Measurements from ENCODE around the gene PUS10.

Gene PUS10

GRCh38 chr2:60974652-60975051 is 43.4 kb downstream of the PUS10 start:
- no peak for DNase-seq (ENCODE audit: low read depth)
- H3K4me3 ChIP-seq (ENCODE audit: low read depth, low read length), result no peak overlapping the region
- TF ChIP-seq MAX (IDR thresholded peaks at IDR 0.05; ENCODE audit: low read depth, low read length), result no peak
- TF ChIP-seq POLR2A (IDR thresholded peaks at IDR 0.05; ENCODE audit: extremely low read depth, insufficient read length), result no peak
- TF ChIP-seq MYC (IDR thresholded peaks at IDR 0.05; ENCODE audit: low read depth, low read length), result no peak
- TF ChIP-seq CTCF (IDR thresholded peaks at IDR 0.05; ENCODE audit: low read depth, low read length), result no peak

DNA sequence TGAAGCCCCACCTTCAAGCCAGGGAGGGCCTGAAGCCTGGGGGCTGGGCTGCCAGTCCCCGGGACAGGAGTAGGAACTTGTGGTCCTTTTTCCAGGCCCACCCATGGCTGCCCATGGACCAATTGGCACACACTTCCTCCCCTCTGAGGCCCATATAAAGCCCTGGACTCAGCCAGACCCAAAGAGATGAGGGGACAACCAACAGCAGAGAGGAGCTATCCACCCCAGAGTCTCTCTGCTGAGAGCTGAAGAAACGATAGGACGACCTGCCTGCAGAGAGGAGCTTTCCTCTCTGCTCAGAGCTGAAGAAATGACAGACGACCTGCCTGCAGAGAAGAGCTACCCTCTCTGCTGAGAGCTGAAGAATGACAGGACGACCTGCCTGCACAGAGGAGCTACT is 44.4 kb downstream of the PUS10 start:
- no peak overlapping the region for H3K4me3 ChIP-seq (ENCODE audit: low read depth, low read length)
- TF ChIP-seq MAX (IDR thresholded peaks at IDR 0.05; ENCODE audit: low read depth, low read length) (no peak), CTCF (IDR thresholded peaks at IDR 0.05; ENCODE audit: low read depth, low read length) (no peak), POLR2A (IDR thresholded peaks at IDR 0.05; ENCODE audit: extremely low read depth, insufficient read length) (no peak), MYC (IDR thresholded peaks at IDR 0.05; ENCODE audit: low read depth, low read length) (no peak)
- no peak for DNase-seq (ENCODE audit: low read depth)

GRCh38 chr2:60972889-60973656 is 45.0 kb downstream of the PUS10 start:
- H3K4me3 ChIP-seq (ENCODE audit: low read depth, low read length), result no peak overlapping the region
- DNase-seq (ENCODE audit: low read depth), result no peak
- no peak for TF ChIP-seq MAX (IDR thresholded peaks at IDR 0.05; ENCODE audit: low read depth, low read length)
- no peak for TF ChIP-seq MYC (IDR thresholded peaks at IDR 0.05; ENCODE audit: low read depth, low read length)
- TF ChIP-seq POLR2A (IDR thresholded peaks at IDR 0.05; ENCODE audit: extremely low read depth, insufficient read length), result no peak
- TF ChIP-seq CTCF (IDR thresholded peaks at IDR 0.05; ENCODE audit: low read depth, low read length), result no peak

DNA sequence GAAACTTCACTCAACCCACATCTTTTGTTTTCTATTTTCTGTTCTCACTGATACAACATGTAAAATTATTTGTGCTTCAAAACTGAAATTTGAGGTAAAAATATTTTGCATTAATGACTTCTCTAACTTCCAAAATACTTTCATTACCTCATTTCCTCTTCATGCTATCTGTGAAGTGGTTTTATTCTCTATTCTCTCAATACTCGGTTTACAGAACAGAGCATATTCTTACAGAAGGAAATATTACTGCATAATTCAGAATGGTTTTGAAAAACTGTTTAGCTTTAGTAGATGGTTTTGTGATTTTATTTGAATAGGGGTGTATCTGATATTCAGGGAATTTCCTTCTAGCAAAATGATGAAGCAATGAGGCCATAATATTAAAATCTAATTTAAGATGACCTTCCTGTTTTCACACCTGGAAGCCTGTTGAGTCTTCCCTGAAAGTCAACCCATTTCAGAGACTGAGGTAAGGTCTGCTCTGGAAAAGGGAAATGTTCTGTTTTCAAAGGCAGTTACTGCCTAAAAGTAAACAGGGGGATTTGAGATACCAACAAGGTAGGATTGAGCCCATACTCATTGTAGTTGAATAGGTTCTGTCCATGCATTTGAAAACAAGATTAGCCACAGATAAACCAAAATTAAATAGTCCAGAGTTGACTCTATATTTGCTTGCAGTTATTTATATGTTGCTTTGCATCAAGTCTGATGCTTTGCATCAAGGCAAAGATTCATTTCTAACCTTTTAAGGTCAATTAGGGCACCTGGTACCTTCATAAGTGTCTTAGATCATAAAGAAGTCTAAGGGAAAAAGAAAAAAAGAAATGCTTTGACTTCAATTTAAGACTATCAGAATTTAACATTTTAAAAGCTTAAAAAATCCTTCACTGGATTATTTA is 51.3 kb downstream of the PUS10 start:
- TF ChIP-seq CTCF (IDR thresholded peaks at IDR 0.05; ENCODE audit: low read depth, low read length) (no peak), POLR2A (IDR thresholded peaks at IDR 0.05; ENCODE audit: extremely low read depth, insufficient read length) (no peak), MYC (IDR thresholded peaks at IDR 0.05; ENCODE audit: low read depth, low read length) (no peak), MAX (IDR thresholded peaks at IDR 0.05; ENCODE audit: low read depth, low read length) (no peak)
- H3K4me3 ChIP-seq (ENCODE audit: low read depth, low read length), result no peak overlapping the region
- DNase-seq (ENCODE audit: low read depth), result no peak

GRCh38 chr2:60965499-60965785 is 52.6 kb downstream of the PUS10 start:
- DNase-seq (ENCODE audit: low read depth), result no peak
- TF ChIP-seq CTCF (IDR thresholded peaks at IDR 0.05; ENCODE audit: low read depth, low read length) (no peak), POLR2A (IDR thresholded peaks at IDR 0.05; ENCODE audit: extremely low read depth, insufficient read length) (no peak), MYC (IDR thresholded peaks at IDR 0.05; ENCODE audit: low read depth, low read length) (no peak), MAX (IDR thresholded peaks at IDR 0.05; ENCODE audit: low read depth, low read length) (no peak)
- H3K4me3 ChIP-seq (ENCODE audit: low read depth, low read length), result no peak overlapping the region

Data from NB4 (cell line).